SW480 (cell line): ENCODE results near the gene CKAP2.
"Not testable (repeated sequence)": the region's sequence is repeated elsewhere in the genome, so short reads cannot be mapped to it uniquely, and the experiment has no call there.

Source experiments
- DNase-seq: peaks from one replicate; pipeline ENCODE4 v3.0.0-alpha.2; 2016; ENCODE audit warnings: low spot score

The CKAP2 gene

GRCh38 chr13:52451135-52451804 is 4.0 kb upstream of the CKAP2 start:
- DNase-seq: no peak

GRCh38 chr13:52452470-52452869 is 2.8 kb upstream of the CKAP2 start:
- DNase-seq: no peak

- peak; percentile 59 for DNase-seq
Observed at GRCh38 chr13:52454459-52454819, 839 bp upstream of the CKAP2 start.

- DNase-seq: peak; percentile 68
Observed at GRCh38 chr13:52455677-52456041, 381 bp downstream of the CKAP2 start.

GRCh38 chr13:52459668-52460067 is 4.4 kb downstream of the CKAP2 start:
- DNase-seq: no peak

GRCh38 chr13:52461265-52461664 is 6.0 kb downstream of the CKAP2 start:
- DNase-seq: no peak

GRCh38 chr13:52463526-52463925 is 8.2 kb downstream of the CKAP2 start:
- no peak for DNase-seq

- not testable (repeated sequence) for DNase-seq
Observed at GRCh38 chr13:52468487-52468886, 13.2 kb downstream of the CKAP2 start.

GRCh38 chr13:52480677-52481428 is 25.6 kb downstream of the CKAP2 start:
- not testable (repeated sequence) for DNase-seq

GRCh38 chr13:52487078-52487477 is 31.8 kb downstream of the CKAP2 start:
- not testable (repeated sequence) for DNase-seq

- not testable (repeated sequence) for DNase-seq
Observed at GRCh38 chr13:52488763-52489162, 33.5 kb downstream of the CKAP2 start.

GRCh38 chr13:52491015-52491414 is 35.7 kb downstream of the CKAP2 start:
- not testable (repeated sequence) for DNase-seq

GRCh38 chr13:52494241-52494640 is 39.0 kb downstream of the CKAP2 start:
- DNase-seq: not testable (repeated sequence)

- not testable (repeated sequence) for DNase-seq
Observed at GRCh38 chr13:52497979-52498378, 42.7 kb downstream of the CKAP2 start.

GRCh38 chr13:52502277-52502676 is 47.0 kb downstream of the CKAP2 start:
- not testable (repeated sequence) for DNase-seq

- not testable (repeated sequence) for DNase-seq
Observed at GRCh38 chr13:52505843-52506242, 50.6 kb downstream of the CKAP2 start.

- not testable (repeated sequence) for DNase-seq
Observed at GRCh38 chr13:52509532-52509931, 54.3 kb downstream of the CKAP2 start.

- DNase-seq: not testable (repeated sequence)
Observed at GRCh38 chr13:52510221-52510797, 55.0 kb downstream of the CKAP2 start.

- DNase-seq: not testable (repeated sequence)
Observed at GRCh38 chr13:52511598-52511997, 56.3 kb downstream of the CKAP2 start.

- DNase-seq: peak; percentile 63
Observed at GRCh38 chr13:52513957-52514596, 58.8 kb downstream of the CKAP2 start.

GRCh38 chr13:52523323-52523722 is 68.0 kb downstream of the CKAP2 start:
- not testable (repeated sequence) for DNase-seq
